ENCODE measurements around the gene BRME1.

BRME1 gene

DNA sequence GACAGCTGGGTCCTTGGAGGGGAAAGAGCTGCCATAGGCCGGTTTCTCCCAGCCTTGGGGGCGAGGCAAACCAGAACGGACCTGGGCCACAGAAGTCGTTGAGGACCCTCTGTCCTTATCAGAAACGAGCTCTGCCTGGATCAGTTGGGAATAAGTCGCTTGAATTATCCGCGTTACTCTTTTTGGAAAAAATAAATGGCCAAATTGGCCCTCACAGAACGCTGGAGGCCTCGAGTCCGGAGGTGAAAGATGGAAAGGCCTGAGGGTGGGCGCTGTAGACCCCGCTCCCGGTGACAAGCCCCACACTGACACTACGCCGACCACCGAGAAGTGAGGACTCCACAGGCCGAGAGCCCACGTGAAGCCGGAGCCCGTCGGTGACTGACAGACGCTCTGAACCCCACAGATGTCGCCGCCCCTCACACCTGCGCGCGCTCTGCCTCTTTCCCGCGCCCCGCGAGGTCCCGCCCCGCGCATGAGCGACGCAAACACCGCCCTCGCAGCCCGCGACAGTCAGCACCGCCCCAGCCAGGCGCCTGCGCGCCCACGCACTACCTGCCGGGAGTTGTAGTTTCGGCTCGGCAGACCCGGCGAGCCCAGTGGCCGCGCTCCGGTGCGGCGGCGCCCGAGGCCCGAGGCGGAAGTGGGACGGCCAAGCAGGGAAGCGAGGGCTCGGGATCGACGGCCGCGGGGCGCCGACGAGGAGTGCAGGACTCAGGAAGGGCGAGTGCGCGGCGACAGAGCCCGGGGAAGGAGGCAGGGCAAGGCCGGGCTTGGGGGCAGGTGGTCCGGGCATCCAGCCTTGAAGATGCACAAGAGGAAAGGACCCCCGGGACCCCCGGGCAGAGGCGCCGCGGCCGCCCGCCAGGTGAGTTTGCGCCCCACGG lies at the start of gene BRME1, which contains the start of gene CC2D1A:
Gene BRME1, minus strand, starts transcription at position 484 of the 887 bp plus-strand sequence. CDS start 1,225 bp downstream, outside the sequence.
Gene CC2D1A, plus strand, starts transcription at position 568 of the 887 bp plus-strand sequence. Its CDS starts 241 bp downstream, at position 809.
- Histone ChIP-seq H3K36me3 (ENCODE audit: insufficient read depth, low read length) (no peaks in the 10 kb centered on the region), H3K4me1 (ENCODE audit: insufficient read depth, low read length) (no peaks in the 10 kb centered on the region), H3K9ac (ENCODE audit: low read depth, low read length) (peak within 1 kb of the TSS; percentile 76), H3K9me3 (ENCODE audit: control insufficient read depth, insufficient read depth, low read length) (no peaks in the 10 kb centered on the region)

DNA sequence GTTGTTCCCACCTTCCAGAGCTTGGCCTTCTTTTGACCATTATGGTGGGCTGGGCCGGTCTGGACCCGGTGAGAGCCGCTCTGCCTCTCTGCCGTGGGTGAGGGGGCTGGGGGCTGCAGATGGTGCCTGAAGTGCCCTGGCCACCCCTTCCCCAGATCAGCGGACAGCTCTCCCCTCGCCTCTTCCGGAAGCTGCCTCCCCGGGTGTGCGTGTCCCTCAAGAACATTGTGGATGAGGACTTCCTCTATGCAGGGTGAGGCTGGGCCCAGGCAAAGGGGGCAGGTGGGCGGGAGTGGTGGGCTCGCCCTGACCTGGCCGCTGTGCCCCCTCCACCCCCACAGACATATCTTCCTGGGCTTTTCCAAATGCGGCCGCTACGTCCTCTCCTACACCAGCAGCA lies 48.3 kb upstream of the BRME1 start:
- H3K9me3 ChIP-seq (ENCODE audit: control insufficient read depth, insufficient read depth, low read length) = no peaks in the 10 kb centered on the region
- H3K9ac ChIP-seq (ENCODE audit: low read depth, low read length) = no peak overlapping the region
- H3K36me3 ChIP-seq (ENCODE audit: insufficient read depth, low read length) = peaks cover 20% of the 10 kb centered on the region
- H3K4me1 ChIP-seq (ENCODE audit: insufficient read depth, low read length) = no peaks in the 10 kb centered on the region

DNA sequence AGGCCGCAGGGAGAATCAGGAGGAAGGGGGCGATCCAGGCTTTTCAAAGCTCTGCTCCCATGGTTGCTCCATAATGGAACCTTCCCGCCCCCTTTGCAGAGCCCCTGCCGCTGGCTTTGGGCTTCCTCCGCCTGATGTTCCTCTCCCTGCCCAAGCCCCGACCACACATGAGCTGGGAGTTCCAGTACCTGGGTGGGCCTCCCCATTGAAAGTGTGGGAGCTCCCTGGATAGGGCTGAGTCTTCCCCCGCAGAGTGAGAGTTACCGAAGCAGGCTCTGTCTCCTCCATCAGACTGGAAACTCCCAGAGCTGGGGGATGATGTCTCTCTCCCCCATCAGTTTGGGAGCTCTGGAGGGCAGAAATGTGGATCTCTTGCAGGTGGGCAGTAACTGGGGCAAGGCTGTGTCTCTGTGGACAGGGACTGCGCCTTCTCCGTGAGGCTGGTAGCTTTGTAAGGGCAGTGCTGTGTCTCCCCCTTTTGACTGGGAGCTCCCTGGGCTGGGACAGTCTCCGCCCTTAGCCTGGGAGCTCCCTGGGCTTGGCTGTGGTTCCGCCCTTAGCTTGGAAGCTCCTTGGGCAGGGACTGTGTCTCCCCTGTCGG lies 47.1 kb upstream of the BRME1 start:
- no peaks in the 10 kb centered on the region for H3K4me1 ChIP-seq (ENCODE audit: insufficient read depth, low read length)
- peak overlapping the region; percentile 53 for H3K9ac ChIP-seq (ENCODE audit: low read depth, low read length)
- no peaks in the 10 kb centered on the region for H3K9me3 ChIP-seq (ENCODE audit: control insufficient read depth, insufficient read depth, low read length)
- H3K36me3 ChIP-seq (ENCODE audit: insufficient read depth, low read length) = peaks cover 20% of the 10 kb centered on the region

DNA sequence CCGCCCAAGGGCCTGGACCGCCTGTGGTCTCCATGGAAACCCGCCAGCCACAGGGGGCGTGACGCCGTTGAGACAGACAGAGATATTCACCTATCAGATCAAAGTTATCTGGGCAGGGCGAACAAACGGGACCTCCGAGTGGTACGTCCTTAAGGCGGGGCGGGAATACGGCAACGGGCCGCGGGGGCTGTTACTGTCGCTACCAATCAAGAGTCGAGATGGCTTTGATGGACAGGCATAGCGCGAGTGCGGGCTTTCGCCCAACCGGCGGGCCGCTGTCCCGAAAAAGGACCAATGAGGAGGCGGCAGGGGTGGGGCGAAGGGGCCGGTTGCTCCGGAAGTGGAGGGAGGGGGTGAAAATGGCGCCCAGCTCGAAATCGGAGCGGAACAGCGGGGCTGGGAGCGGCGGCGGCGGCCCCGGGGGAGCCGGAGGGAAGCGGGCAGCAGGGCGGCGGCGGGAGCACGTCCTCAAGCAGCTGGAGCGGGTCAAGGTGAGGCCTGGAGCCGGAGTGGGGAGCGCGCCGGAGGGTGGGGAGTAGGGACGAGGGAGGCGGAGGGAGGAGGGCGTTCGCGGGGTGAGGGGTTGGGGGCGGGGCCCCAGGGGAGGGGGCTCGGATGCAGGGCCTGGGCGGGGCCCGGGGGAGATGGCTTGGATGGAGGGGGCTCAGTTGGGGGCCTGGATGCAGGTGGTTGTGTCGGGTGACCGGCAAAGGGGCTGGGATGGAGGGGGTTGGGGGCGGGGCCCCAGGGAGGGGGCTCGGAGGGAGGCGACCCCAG lies 46.4 kb upstream of the BRME1 start, which contains the start of gene DCAF15:
Gene DCAF15, plus strand, starts transcription at position 356 of the 777 bp plus-strand sequence. Its CDS starts 4 bp downstream, at position 360.
- Histone ChIP-seq H3K9ac (ENCODE audit: low read depth, low read length) (peak within 1 kb of the TSS; percentile 68), H3K4me1 (ENCODE audit: insufficient read depth, low read length) (no peaks in the 10 kb centered on the region), H3K9me3 (ENCODE audit: control insufficient read depth, insufficient read depth, low read length) (no peaks in the 10 kb centered on the region), H3K36me3 (ENCODE audit: insufficient read depth, low read length) (peaks cover 13% of the 10 kb centered on the region; the same call in 1 of the 2 replicates)

DNA sequence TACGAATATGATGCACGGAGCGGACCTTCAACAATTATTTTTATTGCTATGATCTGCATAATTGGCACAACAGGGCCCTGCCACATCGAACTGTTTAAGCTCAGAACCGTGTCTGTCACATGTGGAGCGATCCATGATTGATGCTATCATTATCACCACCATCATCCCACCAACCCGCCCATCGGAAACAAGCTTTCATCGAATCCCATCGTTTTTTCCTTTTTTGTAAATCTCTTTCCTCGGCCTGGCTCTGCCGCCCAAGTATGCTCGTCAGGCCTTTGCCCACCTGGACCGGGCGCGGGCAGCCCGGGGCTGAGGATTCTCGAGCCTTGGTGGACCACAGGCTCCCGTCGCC lies 45.9 kb upstream of the BRME1 start:
- Histone ChIP-seq H3K36me3 (ENCODE audit: insufficient read depth, low read length) (peaks cover 8% of the 10 kb centered on the region; the same call in 1 of the 2 replicates), H3K9ac (ENCODE audit: low read depth, low read length) (peak overlapping the region; percentile 29; the same call in 1 of the 2 replicates), H3K4me1 (ENCODE audit: insufficient read depth, low read length) (no peaks in the 10 kb centered on the region), H3K9me3 (ENCODE audit: control insufficient read depth, insufficient read depth, low read length) (no peaks in the 10 kb centered on the region)

DNA sequence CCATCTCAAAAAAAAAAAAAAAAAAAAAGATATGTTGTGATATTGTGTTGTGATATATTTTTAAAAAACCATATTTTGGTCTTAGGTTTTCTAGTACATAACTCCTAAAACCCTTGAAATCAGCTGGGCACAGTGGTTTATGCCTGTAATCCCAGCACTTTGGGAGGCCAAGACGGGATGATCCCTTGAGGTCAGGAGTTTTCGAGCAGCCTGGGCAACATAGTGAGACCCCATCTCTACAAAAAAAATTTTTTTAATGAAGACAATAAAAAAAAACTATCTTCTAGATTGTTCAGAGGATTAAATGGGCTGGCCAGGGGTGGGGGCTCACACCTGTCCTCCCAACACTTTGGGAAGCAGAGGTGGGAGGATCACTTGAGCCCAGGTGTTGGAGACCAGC lies 45.1 kb upstream of the BRME1 start:
- H3K9me3 ChIP-seq (ENCODE audit: control insufficient read depth, insufficient read depth, low read length) = no peaks in the 10 kb centered on the region
- H3K4me1 ChIP-seq (ENCODE audit: insufficient read depth, low read length) = no peaks in the 10 kb centered on the region
- H3K9ac ChIP-seq (ENCODE audit: low read depth, low read length) = no peak overlapping the region
- peaks cover 1% of the 10 kb centered on the region; the same call in 1 of the 2 replicates for H3K36me3 ChIP-seq (ENCODE audit: insufficient read depth, low read length)

DNA sequence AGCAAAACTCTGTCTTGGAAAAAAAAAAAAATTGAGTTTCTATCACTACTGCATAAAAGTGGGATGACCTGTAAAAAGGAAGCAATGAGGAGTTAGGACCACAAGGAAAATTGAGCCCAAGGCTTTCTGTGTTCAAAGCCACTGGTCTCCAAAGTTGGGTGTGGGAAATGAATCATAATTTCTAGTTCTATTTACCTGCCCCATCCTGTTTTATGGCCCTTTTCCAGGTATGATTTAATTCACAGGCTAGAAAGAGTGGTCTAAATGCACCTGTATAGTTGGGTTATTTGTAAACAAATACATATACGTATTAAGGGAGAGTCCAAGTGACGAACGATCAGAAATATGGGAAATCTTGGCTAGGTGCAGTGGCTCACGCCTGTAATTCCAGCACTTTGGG lies 40.5 kb upstream of the BRME1 start:
- H3K9ac ChIP-seq (ENCODE audit: low read depth, low read length) = no peak overlapping the region
- H3K36me3 ChIP-seq (ENCODE audit: insufficient read depth, low read length) = no peaks in the 10 kb centered on the region
- H3K4me1 ChIP-seq (ENCODE audit: insufficient read depth, low read length) = no peaks in the 10 kb centered on the region
- no peaks in the 10 kb centered on the region; the same call in 1 of the 2 replicates for H3K9me3 ChIP-seq (ENCODE audit: control insufficient read depth, insufficient read depth, low read length)

DNA sequence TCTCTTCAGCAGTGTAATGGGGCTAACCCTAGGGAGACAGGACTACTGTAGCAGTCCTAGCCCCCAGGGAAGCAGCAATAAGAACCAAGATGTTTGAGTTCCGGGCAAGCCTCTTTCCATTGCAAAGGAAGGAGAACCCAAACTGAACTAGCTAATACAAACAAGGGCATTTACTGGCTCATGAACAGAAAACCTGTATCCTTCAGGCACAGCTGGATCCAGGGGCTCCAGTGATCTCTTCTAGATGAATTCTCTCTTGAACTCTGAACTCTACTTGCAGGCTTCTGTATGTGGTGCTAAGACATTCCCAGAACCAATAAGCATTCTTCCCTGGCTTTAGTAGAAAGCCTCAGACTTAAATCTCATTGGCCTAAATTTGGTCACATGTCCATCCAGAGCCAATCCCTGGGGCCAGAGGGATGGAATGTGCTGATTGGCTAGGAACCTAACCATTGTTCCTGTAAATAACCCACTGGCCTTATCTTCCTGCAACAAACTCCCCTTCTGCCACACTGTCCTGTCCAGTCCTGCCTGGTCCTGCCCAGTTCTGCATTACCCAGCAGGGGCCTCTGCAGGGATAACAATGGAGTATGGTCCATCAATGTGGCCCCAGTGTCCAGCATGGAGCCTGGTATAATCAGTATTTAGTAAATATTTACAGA lies 36.2 kb upstream of the BRME1 start:
- Histone ChIP-seq H3K9me3 (ENCODE audit: control insufficient read depth, insufficient read depth, low read length) (no peaks in the 10 kb centered on the region; the same call in 1 of the 2 replicates), H3K4me1 (ENCODE audit: insufficient read depth, low read length) (no peaks in the 10 kb centered on the region; the same call in 1 of the 2 replicates), H3K9ac (ENCODE audit: low read depth, low read length) (no peak overlapping the region), H3K36me3 (ENCODE audit: insufficient read depth, low read length) (no peaks in the 10 kb centered on the region)

DNA sequence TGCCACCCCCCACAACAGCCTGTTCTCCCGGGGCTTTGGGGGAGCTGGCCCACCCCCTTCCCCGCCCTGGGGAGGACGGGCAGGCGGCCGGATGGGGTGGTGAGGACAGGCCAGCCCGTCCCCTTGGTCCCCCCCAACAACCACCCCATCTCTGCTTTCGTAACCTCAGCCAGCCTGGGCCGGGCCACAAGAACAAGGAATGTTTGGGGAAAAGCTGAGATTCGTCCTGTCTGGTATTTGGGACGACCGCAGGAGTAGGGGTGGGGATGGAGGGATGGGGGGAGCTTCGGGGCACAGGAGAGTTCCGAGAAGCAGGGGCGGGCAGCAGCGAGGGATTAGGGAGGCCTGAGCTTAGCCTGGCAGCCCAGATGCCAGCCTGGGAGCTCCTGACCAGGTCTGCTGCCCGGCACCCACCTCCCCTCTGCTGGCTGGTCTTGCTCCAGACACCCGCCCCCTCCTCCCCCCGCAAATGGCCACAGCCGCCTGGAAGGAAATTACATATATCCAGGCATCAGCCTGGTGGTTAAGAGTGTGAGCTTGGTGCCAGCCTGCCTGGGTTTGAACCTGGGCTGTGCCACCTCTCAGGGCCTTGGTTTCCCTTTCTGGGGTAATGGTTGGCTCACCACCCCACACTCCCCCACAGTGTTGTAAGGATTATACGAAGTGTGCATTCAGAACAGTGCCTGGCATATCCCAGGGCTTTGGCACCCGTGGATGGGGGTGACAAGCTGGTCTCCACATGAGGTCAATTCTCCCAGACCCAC lies 32.6 kb upstream of the BRME1 start, which contains the start of gene PODNL1:
Gene PODNL1, minus strand, starts transcription at position 117 of the 764 bp plus-strand sequence. CDS start 236 bp downstream, outside the sequence.
- H3K9me3 ChIP-seq (ENCODE audit: control insufficient read depth, insufficient read depth, low read length) = no peaks in the 10 kb centered on the region
- peak within 1 kb of the TSS; percentile 3; the same call in 1 of the 2 replicates for H3K9ac ChIP-seq (ENCODE audit: low read depth, low read length)
- H3K36me3 ChIP-seq (ENCODE audit: insufficient read depth, low read length) = no peaks in the 10 kb centered on the region
- H3K4me1 ChIP-seq (ENCODE audit: insufficient read depth, low read length) = peaks cover 11% of the 10 kb centered on the region; the same call in 1 of the 2 replicates

DNA sequence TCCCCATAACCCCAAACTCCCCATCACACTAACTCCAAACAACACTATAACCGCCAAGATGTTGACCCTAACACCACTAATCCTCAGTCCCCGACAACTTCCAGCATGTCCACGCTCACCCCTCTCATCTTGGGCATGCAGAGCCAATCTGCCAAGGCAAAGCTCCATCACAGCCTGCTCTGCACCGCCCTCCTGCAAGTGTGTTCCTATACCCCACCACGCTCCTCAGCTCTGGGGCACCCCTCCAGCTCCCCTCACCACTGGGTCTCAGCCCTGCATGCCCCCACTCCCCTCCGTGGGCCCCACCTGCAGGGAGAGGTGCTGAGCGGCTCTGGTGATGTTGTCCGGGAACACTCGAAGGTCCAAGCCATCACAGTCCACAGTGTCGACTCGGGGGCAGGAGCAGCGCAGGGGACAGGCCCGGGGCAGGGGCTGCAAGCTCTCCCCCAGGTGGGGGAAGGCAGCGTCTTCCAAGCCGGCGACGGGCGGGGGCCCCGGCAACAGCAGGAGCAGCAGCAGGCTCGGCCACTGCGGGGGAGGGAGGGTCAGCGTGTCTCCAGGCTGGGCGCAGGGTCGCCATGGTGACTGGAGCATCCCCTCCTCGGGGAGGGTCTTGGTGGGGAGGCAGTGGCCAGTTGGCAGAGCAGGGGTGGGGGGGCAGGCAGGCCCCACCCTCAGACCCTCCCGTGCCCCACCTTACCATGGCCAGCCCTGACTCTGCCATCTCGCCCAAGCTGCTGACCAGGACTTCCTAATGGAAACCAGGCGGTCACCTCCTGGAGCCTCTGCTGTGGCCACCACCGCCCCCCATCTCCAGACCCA lies 31.8 kb upstream of the BRME1 start:
- H3K9ac ChIP-seq (ENCODE audit: low read depth, low read length) = peak overlapping the region; percentile 3; the same call in 1 of the 2 replicates
- no peaks in the 10 kb centered on the region for H3K36me3 ChIP-seq (ENCODE audit: insufficient read depth, low read length)
- H3K9me3 ChIP-seq (ENCODE audit: control insufficient read depth, insufficient read depth, low read length) = no peaks in the 10 kb centered on the region
- peaks cover 11% of the 10 kb centered on the region; the same call in 1 of the 2 replicates for H3K4me1 ChIP-seq (ENCODE audit: insufficient read depth, low read length)

DNA sequence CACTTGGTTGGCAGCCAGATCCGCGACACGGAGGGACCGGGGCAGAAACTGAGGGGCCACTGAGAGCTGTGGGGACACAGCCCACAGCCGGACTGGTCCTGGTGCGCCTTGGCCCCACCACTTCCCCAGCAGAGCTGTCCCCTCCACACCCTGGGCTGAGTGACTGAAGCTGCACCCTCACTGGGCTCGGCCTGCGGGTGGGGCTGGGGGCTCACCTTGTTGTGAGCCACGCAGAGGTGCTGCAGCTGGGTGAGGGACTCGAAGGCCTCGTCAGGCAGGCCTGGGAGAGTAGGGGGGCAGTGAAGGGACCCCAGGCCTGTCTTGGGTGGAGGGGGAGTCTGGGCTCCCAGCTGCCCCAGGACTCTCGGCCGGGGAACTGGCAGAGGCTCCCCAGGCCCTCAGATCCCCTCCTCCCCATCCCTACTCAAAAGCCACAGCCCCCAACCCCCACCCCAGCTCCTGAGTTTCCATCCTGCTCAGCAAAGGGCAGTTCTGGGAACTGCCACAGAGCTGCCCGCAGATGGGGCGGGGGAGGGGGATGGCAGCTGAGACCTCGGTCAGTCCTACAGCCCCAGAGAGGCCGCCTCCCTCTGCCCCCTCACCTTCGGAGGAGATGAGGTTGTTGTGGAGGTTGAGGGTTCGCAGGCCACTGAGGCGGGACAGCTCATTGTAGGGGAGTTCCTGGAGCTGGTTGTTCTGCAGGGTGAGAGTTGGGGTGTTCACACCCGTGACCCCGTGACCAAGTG lies 30.0 kb upstream of the BRME1 start:
- Histone ChIP-seq H3K4me1 (ENCODE audit: insufficient read depth, low read length) (peaks cover 11% of the 10 kb centered on the region; the same call in 1 of the 2 replicates), H3K36me3 (ENCODE audit: insufficient read depth, low read length) (no peaks in the 10 kb centered on the region), H3K9ac (ENCODE audit: low read depth, low read length) (no peak overlapping the region), H3K9me3 (ENCODE audit: control insufficient read depth, insufficient read depth, low read length) (no peaks in the 10 kb centered on the region)

DNA sequence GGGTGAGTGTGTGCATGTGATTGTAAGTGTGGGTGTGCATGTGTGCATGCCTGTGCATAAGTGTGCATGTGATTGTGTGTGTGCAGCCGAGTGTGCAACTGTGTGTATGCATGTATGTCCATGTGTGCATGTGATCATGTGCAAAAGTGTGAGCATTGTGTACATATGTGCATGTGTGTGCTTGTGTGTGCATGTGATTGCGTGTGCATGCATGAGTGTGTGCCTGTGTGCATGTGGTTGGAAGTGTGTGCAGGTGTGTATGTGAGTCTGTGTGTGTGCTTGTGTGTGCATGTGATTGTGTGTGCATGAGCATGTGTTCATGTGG lies 28.8 kb upstream of the BRME1 start:
- Histone ChIP-seq H3K4me1 (ENCODE audit: insufficient read depth, low read length) (peaks cover 11% of the 10 kb centered on the region; the same call in 1 of the 2 replicates), H3K9me3 (ENCODE audit: control insufficient read depth, insufficient read depth, low read length) (no peaks in the 10 kb centered on the region), H3K9ac (ENCODE audit: low read depth, low read length) (no peak overlapping the region), H3K36me3 (ENCODE audit: insufficient read depth, low read length) (no peaks in the 10 kb centered on the region)
